Measurements from ENCODE around the gene STOM.

STOM gene

DNA sequence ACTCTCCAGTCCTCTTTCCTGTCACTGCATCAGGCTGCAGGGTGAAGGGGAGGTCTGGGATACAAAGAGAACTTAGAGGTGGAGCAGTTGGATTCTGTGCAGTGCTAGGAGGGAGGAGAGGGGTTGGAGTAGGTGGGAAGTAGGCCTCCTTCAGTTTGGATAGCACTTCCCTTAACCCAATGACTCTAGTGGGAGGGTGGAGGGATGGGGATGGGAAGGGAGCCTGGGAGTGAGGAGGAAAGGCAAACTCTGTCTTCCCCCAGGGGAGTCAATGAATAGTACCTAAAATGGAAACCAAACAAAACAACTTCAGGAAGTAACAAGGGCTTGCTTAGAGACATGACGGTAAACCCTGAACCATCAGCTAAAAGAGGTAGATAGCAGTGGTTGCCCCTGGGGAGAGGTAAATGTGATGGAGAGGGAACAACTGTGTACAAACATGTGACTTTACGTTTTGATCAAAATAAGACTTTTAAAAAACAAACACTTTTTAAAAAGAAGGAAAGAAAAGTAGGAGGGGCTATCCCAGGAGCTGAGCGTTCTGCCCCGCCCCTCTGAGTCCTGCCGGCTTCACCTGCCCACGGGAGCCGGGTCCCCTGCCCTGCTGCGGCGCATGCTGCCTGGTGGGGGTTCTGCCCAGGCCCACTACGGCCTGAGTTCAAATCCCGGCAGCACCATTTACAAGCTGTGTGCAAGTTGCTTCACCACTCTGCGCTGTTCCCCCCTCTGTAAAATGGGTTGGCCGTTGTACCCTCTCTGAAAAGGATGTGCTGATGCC lies 71.2 kb downstream of the STOM start:
- TF ChIP-seq, protein P1, sequence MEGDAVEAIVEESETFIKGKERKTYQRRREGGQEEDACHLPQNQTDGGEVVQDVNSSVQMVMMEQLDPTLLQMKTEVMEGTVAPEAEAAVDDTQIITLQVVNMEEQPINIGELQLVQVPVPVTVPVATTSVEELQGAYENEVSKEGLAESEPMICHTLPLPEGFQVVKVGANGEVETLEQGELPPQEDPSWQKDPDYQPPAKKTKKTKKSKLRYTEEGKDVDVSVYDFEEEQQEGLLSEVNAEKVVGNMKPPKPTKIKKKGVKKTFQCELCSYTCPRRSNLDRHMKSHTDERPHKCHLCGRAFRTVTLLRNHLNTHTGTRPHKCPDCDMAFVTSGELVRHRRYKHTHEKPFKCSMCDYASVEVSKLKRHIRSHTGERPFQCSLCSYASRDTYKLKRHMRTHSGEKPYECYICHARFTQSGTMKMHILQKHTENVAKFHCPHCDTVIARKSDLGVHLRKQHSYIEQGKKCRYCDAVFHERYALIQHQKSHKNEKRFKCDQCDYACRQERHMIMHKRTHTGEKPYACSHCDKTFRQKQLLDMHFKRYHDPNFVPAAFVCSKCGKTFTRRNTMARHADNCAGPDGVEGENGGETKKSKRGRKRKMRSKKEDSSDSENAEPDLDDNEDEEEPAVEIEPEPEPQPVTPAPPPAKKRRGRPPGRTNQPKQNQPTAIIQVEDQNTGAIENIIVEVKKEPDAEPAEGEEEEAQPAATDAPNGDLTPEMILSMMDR (IDR thresholded peaks at IDR 0.05; ENCODE audit: low read depth, low read length) = no peak
- DNase-seq (ENCODE audit: extremely low read depth, low read depth) = no peak

DNA sequence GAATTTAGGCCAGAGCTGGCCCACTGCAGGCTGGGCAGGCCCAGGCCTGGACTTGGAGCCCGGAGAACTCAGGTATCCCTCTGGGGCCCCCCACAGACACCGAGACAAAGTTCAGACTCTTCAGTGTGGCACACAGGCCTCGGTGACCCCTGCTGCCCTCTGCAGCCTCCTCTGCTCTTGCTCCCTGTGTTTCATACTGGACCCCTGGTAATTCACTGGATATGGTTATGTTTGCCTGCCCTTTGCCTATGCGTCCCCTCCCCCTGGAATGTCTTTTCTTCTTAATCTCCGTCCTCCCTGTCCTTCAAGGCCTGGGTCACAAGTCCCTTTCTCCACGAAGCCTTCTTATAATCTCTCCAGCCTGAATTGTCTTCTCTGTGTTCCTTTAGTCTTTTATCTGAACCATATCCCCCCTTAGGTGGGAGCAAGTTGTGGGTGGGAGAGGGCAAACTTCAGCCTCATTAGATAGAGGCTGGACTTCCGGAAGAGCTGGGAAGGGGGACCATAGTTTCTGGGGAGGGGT lies 72.0 kb downstream of the STOM start:
- no peak for DNase-seq (ENCODE audit: extremely low read depth, low read depth)
- TF ChIP-seq, protein P1 (IDR thresholded peaks at IDR 0.05; ENCODE audit: low read depth, low read length) = no peak

DNA sequence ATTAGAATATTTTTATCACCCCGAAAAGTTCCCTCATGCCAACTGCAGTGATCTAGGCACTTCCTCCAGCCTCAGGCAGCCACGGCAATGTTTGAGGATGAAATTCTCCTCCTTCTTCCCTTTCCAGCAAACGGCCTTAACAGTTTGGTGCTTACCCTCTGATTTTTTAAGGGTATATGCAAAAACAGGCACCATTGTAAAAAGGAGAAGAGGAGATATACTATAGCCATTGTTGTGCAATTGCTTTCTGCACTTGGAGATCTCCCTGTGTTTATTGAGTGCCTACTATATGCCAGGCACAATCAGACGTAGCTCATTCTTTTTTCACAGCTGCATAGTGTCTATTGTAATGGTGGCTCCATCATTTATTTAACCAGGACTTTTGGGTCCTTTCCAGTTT lies 72.7 kb downstream of the STOM start:
- TF ChIP-seq, protein P1 (IDR thresholded peaks at IDR 0.05; ENCODE audit: low read depth, low read length) = no peak
- DNase-seq (ENCODE audit: extremely low read depth, low read depth) = no peak

DNA sequence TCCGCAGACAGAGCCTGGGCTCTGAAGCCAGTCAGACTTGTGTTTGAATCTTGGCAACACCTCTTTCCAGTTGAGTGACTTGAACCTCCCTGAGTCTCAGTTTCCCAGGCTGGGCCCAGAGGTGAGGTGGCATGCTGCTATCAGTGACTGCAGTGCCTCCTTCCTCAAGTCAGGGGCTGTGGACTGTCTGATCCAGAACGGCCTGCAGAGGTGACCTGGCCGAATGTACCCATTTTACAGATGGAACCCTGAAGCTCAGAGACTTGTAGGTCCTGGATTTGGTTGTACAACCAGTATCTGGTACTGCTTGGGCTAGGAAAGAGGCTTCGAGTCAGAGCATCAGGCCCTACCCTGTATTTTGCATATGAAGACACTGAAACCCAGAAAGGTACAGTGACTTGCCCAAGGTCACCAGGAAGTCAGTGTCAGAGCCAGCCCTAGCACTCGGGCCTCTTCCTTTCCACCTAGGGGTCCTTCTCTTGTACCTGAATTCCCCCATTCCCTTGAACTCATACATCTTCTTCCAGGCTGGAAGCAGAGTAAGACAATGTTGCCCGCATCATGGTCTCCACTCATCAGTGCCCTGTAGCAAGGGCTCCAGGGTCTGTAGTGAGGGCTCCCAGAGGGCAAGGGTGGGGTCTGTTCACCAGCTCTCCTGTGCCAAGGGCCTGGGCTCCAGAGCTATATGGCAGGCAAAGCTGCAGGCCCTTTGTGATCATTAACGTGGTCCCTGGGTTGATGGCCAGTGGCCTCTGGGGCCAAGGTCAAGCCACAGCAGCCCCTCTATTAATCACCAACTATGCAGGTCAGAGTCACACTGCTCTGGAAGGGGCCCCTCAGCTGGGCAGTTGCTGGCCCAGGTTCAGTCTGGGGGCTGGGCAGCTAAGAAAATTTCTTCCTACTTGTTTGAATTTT lies 73.6 kb downstream of the STOM start:
- no peak for DNase-seq (ENCODE audit: extremely low read depth, low read depth)
- TF ChIP-seq, protein P1 (IDR thresholded peaks at IDR 0.05; ENCODE audit: low read depth, low read length) = no peak

DNA sequence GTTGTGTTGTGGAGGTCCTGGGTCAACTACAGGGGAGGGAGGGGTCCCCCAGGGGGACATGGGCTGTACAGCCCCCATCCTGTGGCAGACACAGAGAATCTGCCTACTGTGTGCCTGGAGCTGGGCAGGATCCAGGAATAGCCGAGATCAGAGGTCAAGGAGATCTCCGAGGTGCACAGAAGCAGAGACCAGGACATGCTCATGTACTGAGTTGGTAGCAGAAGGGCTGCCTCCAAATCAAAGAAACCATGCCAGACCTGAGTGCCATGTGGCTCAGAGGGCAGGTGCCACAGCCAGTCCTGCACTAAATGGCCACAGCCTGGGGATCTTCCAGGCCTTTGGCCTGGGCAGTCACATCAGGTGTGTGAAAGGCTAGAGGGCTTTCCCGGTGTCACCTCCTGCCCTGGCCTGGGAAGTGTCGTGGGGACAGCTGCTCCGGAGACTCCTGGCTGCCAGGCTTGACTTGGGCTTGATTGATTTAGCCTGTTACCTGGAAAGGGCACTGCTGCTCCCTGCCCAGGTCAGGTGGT lies 74.3 kb downstream of the STOM start:
- DNase-seq (ENCODE audit: extremely low read depth, low read depth) = no peak
- TF ChIP-seq, protein P1 (IDR thresholded peaks at IDR 0.05; ENCODE audit: low read depth, low read length) = no peak

DNA sequence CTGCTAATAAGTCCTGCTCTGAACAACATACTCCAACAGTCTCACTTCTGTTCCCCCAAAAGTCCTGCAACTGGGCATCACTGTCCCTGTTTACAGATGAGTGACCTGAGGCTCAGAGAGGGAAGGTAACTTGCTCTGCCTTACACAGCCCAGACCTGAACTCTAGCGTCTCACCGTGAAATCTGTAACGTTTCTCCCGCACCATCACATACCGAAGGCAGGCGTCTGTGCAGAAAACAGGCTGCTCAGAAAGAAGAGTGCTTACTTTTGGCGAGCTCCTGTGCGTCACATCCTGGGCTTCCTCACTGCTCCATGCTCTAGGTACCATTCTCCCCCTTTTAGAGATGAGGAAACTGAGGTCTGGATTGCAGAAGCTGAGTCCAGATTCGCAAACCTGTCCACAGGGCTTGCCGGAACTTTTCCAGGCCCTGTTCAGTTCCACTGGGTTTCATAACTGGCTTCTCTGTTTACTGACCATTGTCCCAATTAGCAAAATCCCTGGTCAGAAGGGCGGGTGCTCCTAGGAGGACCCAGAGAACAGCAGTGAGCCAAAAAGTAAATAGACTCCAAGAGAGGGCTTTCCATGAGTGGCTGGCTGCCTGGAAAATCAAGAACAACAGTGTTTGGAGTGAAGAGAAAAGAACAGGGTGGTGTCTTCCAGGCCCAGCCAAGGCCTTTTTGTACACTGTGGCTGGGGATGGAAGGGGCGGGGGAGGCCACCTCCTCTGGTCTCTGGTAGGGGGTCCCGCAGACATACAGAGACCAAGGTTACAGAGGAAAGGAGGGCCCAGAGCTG lies 75.0 kb downstream of the STOM start:
- DNase-seq (ENCODE audit: extremely low read depth, low read depth) = no peak

More for the DNA sequence above, 75.0 kb downstream of the STOM start:
- TF ChIP-seq, protein P1 (IDR thresholded peaks at IDR 0.05; ENCODE audit: low read depth, low read length) = no peak

Measured in AG09319 (cell line).